Subcutaneous adipose tissue (tissue), 4 donors: ENCODE data around the gene IL23R. TPM values are rescaled to one million over a fixed set of nuclear protein-coding genes. Genes with fewer than 3 reads are reported as not detected.

Source experiments
- CTCF ChIP-seq: fragments of 450-650 bp; IDR thresholded peaks from one replicate; pipeline ENCODE4 v1.5.1; 2016; ENCODE audit warnings: low read depth, mild to moderate bottlenecking, control low read depth, antibody characterized with exemption, moderate library complexity
- small RNA-seq: library from RNA; depleted of rRNA; stranded (forward); fragments of <200 nt; gene quantifications from one replicate; pipeline ENCODE3, GENCODE V24; 2016
- total RNA-seq, 4 donors: library from RNA; depleted of rRNA; stranded (reverse); fragments of >200 nt; gene quantifications; one replicate each; pipeline ENCODE4 v1.1.0, GENCODE V29; 2016

Gene IL23R
- total RNA-seq, 4 donors from 2014 or later = not detected

GRCh38 chr1:67306547-67306946, 140.3 kb downstream of the IL23R start:
- TF ChIP-seq CTCF = no peak

GRCh38 chr1:67307251-67308060, 141.2 kb downstream of the IL23R start, which contains the start of gene IL12RB2:
IL12RB2 (plus strand) TSS chr1:67307873; CDS start chr1:67320369, 12,496 bp downstream.
- no peak for TF ChIP-seq CTCF

GRCh38 chr1:67308136-67308535, 141.9 kb downstream of the IL23R start:
- no peak for TF ChIP-seq CTCF

Small RNA genes within 50 kb of the gene (small RNA-seq; reads per million reads assigned to genes)
- gene RNU4ATAC4P = not detected
- gene RNU6-586P = not detected

Other genes with a start within 250 kb of the IL23R start
- 1 to 10 TPM; 1.9 to 5.3 (median 3.9) TPM for gene DNAI4, start 241.6 kb upstream of the IL23R start, total RNA-seq
- 10 to 100 TPM; 37.7 to 59.5 (median 40.2) TPM for gene MIER1, start 241.5 kb upstream of the IL23R start, total RNA-seq
- 10 to 100 TPM; 11.1 to 15.1 (median 13.7) TPM for gene SLC35D1, start 112.3 kb upstream of the IL23R start, total RNA-seq
- under 1 TPM in 1 of 4 donors, not detected in 3; 0.34 TPM for gene C1orf141, start 31.5 kb upstream of the IL23R start, total RNA-seq
- gene IL12RB2, start 141.4 kb downstream of the IL23R start, total RNA-seq = 1 to 10 TPM; 2.2 to 3.6 (median 3.1) TPM